HG02981 (cell line): Measurements from ENCODE around the gene ME3.
A peak's percentile ranks its signal among the peaks of the same experiment; 100 is the strongest.
"Not testable (repeated sequence)": the region's sequence is repeated elsewhere in the genome, so short reads cannot be mapped to it uniquely, and the experiment has no call there.

Experiments
- ATAC-seq: cut with Tn5 transposase; IDR thresholded peaks from one replicate; pipeline ENCODE4 v1.9.1; 2021; ENCODE audit warnings: mild to moderate bottlenecking, moderate library complexity; ENCODE audit not compliant: unreplicated experiment

Gene ME3

DNA sequence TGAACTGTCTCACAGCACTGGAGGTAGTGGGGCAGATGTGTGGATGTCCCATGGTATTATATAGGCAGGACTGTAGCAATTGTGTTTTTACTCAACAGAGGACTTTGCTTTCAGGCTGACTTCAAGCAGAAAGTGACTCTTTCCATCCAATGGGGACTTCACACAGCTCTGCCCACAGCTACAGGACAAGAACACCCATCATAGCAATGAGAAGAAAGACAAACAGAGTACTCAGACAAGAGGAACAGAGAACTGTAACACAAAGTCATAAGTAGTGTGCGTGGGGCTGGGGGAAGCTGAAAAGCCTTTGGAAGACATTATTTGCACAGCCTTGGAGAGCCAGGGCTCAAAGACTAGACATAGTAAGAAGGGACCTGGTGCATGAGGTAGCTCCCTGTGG, 227.4 kb downstream of the ME3 start:
- ATAC-seq = no peak

DNA sequence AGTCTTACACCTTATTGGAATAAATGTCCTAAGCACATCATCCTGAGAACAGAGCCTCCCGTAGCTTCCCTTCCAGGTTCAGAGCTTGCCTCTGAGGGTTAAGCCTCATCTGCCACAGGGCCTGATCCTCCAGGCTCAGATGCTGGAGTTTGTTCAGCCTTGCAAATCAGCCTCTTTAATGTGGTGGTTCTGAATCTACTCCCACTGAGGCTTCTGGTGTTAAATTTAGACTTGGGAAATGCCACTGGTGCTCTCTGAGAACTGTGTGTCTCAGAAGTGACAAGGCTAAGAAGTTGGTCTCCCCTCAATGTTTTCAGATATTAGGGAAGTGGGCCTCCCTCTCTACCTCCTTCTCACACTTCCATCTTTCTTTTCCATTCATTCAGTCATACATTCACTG, 229.0 kb downstream of the ME3 start:
- no peak for ATAC-seq

DNA sequence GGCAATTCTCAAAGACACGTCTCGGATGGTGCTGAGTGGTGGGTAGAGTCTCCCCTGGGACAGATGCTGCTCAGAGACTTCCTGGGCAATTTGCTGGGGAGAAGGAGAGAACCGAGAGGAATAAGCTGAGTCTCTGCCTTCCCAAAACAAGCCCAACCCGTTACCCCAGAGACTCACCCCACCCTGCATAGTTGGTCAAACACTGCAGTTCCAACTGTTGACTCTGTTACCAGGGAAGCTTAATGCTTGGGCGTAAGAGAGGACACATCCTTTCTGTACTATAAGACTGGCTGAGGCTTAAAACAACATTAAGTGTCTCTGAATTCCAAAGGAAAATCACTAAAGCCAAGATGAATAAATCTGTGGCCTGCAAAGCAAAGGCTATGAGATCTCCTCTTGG, 229.6 kb downstream of the ME3 start:
- no peak for ATAC-seq

DNA sequence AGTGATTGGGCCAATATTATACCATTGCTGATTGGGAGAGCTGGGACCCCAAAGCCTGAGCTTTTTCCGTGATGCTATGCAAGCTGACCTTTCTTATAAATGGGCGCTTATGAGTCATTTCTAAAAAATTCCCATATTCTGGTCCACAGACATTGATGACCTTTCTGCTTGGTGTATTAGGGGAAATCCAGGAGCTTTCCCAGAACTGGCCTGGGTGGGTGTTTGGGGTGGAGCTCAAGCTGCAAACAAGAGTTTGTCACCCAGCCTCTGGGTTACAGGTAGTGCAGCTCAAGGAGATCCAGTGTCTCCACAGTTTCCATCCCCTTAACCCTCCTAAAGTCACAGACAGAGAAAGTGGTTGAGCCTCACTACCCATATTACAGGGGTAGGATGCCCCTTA, 230.0 kb downstream of the ME3 start:
- no peak for ATAC-seq

DNA sequence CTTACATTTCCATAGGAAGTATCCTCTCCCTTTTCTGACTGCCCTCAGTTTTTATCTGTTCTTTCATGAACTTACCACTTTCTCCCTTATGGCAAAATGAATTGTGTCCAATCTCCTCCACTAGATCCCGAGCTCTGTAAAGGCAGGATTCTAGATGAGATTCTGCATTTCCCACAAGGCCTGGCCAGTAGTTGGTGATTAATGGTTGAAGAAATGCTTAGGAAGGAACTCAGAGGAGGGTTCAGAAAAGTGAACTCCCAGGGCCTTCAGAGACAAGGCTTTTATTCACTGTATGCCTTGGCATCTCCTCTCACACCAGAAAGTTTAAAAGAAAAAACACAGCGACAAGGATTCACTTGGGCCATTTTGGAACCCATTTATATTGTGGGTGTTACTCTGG, 231.6 kb downstream of the ME3 start:
- ATAC-seq = no peak

DNA sequence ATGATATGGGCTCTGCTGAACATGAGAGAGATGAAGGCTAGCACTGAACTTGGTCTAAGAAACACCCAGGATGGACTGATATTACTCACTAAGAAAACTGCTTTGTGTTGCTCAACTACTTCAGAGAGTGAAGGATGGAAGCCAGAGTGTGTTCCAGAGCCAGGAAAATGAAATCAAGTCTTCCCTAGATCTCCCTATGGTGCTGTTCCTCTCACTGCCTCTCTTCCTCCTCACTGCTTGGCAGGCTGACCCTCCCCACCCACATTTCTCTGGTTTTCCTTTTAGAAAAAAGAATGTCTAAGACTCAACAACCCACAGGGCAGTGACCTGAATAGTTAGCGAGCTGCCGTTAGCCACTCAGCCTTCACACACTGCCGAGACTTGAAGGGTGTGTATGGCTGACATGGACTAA, 232.1 kb downstream of the ME3 start:
- ATAC-seq = no peak

DNA sequence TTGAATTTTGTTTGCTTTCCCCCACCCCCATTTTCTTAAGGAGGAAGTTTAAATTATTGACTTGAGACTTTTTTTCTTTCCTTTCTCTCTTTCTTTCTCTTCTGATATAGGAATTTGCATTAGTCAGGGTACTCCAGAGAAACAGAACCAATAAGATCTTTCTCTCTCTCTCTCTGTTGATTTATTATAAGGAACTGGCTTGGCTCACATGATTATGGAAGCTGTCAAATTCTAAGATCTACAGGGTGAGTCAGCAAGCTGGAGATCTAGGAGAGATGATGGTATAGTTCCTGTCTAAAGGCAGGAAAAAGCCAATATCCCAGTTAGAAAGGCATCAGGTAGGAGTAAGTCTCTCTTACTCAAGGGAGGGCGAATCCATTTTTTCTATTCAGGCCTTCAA, 233.7 kb downstream of the ME3 start:
- no peak for ATAC-seq

DNA sequence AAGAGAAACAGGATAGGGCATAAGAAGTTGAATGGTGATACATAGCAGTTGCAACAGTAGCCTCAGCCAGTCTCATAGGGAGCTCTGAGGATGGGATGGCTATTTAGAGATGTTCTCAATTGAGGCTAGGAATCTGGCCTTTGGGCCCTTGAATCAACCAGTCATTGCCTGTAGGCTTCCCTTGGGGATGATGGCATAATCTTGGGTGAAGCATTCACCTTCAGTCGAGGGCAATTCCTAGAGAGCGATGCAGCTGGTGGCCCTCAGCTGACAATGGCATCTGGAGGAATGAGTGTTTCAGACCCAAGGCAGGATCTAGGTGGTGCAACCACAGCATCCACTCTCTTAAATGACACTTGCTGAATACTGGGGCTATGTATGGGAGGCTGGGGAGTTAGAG, 236.7 kb downstream of the ME3 start:
- no peak for ATAC-seq

DNA sequence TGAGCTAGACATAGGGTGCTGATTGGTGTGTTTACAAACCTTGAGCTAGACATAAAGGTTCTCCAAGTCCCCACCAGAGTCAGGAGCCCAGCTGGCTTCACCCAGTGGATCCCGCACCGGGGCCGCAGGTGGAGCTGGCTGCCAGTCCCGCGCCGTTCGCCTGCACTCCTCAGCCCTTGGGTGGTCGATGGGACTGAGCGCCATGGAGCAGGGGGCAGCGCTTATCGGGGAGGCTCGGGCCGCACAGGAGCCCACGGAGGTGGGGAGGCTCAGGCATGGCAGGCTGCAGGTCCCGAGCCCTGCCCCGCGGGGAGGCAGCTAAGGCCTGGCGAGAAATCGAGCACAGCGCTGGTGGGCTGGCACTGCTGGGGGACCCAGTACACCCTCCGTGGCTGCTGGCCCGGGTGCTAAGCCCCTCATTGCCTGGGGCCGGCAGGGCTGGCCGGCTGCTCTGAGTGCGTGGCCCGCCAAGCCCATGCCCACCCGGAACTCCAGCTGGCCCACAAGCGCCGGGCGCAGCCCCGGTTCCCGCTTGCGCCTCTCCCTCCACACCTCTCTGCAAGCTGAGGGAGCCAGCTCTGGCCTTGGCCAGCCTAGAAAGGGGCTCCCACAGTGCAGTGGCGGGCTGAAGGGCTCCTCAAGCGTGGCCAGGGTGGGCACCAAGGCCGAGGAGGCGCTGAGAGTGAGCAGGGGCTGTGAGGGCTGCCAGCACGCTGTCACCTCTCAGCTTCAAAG, 238.9 kb downstream of the ME3 start:
- ATAC-seq = not testable (repeated sequence)

DNA sequence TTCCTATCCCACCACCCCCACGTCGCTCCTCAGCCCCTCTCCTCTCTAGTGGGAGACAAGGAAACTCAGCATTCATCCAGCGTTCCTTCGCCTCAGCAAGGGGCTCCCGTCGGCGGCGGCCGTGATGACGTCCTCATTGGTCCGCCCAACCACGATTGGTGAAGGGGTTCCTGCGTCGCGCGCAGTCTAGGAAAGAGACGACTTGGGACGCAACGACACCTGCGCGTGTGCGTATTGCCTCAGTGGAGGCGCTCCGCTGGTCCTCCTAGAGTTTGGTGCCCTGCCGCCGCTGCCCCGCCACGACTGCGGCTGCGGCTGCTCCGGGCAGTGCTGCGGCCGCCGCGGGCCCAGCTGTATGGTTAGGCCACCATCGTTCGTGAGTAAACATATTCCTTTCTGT, 241.2 kb downstream of the ME3 start:
- ATAC-seq = no peak

DNA sequence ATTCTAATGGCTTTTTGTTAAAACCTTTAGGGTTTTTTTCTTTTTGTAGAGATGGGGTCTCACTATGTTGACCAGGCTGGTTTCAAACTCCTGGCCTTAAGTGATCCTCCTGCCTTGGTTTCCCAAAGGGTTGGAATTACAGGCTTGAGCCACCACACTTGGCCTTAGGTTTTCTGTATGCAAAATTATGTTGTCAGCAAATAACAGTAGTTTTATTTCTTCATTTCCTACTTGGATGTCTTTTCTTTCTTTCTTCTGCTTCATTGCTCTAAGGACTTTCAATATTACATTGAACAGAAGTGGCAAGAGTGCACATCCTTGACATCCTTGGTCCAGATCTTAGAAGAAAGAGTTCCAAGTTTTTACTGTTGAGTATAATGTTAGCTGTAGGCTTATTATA, 245.0 kb downstream of the ME3 start:
- ATAC-seq = no peak

DNA sequence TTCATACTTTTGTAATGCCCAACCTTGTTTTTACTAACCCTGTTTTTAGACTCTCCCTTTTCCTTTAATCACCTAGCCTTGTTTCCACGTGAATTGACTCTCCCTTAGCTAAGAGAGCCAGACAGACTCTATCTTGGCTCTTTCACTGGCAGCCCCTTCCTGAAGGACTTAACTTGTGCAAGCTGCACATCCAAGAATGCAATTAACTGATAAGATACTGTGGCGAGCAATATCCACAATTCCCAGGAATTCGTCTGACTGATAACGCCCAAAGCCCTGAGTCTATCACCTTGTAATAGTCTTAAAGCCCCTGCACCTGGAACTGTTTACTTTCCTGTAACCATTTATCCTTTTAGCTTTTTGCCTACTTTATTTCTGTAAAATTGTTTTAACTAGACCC, 248.9 kb downstream of the ME3 start:
- not testable (repeated sequence) for ATAC-seq

DNA sequence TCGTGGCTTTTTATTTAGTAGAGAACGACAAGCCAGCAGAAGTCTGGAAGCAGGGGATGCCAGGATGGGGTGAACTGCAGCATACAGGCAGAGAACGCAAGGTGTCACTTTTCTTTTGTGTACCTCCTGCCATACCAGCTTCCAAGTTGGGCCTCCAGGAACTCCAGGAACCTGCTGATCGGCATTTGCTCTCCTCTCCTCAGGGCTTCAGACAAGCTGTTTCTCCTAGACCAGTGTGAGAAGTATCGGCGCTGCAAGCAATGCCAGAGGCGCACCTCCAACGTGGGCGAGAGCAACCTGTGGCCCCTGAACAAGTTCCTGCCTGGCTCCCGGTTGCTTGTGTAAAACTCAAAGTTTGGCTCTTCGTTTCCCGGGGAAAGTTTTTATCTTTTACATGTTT, 250.0 kb downstream of the ME3 start:
- no peak for ATAC-seq

DNA sequence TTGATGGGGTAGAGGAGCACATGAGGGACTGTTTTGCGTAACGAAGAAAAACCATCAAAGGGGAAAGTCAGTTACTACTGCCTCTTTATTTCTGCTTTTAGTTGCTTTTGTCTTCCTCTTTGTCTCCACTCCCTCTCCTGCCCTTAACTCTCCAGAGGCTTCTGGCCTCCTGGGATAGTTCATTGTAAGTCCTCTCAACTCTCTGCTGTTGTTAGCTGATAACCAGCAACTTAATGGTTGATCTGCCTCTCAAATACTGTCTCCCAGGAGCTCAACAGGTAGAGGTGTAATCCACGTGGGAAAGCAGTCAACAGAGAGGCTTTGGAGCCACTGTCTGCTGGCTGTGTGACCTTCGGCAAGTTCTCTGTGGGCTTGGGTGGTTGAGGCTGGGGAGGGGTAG, 250.5 kb downstream of the ME3 start:
- ATAC-seq = no peak

DNA sequence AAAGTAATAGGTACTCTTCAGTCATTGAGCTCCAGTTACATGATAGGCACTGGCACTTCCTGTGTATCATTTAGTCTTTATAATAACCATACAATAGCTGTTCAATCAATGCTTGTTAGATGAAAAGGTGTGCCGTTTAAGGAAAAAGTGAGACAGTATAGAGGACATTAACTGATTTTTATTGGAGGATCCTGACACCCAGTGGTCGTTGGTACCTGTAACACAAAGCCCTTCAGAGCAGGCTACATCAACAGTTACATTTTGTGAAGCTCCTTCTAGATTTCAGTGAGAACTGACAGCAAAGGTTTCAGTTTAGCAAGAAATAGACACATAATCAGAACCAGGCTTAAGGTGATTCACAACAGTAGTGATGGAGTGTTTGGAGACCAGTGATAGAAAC, 253.5 kb downstream of the ME3 start:
- ATAC-seq = peak; percentile 42

DNA sequence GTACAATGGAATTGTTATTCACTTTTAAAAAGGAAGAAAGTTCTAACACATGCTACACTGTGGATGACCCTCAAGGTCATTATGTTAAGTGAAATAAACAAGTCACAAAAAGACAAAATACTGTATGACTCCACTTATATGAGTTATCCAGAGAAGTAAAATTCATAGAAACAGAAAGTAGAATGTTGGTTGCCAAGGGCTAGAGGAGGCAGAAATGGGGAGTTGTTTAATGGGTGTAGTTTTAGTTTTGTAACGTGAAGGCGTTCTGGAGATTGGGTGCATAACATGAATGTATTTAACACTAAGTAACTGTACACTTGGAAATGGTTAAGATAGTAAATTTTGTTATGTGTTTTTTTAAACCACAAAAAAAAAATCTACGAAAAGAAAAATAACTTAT, 253.9 kb downstream of the ME3 start:
- ATAC-seq = no peak

DNA sequence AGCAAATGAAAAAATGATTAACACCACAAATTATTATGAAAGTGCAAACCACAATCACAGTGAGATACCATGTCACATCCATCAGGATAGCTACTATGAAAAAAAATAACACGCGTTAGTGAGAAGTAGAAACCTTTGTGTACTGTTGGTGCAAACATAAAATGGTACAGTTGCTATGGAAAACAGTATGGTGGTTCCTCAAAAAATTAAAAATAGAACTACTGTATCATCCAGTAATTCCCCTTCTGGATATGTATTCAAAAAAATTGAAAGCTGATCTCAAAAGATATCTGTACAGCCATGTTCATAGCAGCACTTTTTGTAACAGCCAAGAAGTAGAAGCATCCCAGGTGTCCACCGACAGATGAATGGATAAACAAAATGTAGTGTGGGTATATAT, 254.3 kb downstream of the ME3 start:
- no peak for ATAC-seq

DNA sequence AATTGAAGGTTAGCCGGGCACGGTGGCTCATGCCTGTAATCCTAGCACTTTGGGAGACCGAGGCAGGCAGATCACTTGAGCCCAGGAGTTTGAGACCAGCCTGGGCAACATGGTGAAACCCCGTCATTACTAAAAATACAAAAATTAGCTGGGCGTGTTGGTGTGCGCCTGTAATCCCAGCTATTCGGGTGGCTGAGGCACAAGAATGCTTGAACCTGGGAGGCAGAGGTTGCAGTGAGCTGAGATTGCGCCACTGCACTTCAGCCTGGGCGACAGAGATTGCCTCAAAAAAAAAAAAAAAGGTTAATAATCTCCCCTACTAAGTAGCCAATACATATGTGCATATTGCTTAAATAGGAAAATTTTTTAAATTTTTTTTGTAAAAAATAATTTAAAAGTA, 255.5 kb downstream of the ME3 start:
- not testable (repeated sequence) for ATAC-seq

DNA sequence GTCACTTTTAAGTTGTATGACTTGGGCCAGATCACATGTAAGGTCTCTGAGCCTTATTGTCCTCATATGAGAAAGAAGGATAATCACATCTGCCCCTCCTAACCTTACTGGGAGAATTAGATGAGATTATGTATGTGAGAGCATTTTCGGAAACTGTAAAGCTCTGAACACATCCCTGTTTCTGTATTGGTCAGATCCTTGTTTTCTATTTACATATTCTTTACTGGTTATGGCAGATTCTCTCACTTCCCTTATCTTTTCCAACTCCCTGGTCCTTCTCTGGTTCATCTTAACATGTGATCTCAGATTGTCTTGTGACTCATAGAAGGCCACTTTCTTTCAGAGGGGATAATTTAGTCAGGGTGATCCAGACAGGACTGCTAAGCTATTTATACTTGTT, 255.9 kb downstream of the ME3 start:
- ATAC-seq = no peak

DNA sequence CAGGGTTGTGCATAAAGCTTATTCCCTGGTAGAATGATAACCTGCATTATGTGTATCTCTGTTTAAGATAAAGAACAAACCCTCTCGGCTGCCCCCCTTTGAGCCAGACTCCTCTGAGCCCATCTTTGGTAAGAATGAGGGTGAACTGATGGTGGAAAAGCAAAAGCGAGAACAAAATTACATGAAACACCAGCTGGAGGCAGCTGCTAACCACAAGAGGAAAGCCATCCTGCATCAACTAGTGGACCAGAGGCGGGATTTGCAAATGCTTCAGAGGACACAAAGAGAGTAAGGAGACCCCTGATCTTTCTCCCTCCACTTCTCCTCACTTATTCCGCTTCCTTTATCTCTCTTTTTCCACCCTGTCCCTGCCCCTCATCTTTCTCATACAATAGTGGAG, 257.4 kb downstream of the ME3 start:
- ATAC-seq = no peak

DNA sequence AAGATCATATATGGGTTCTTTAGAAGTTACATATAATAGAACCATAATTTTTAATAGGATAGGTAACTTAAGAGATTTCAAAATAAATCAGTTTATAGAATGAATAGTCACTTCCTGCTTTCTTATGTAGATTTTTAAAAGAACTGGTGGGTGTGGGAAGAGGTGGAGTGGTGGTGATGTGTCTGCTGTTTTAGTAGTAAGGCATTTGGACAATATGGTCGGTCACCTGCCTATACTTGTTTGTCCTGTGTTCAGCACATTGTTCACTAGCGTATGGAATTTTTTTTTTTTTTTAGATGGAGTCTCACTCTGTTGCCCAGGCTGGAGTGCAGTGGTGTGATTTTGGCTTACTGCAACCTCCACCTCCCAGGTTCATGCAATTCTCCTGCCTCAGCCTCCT, 258.4 kb downstream of the ME3 start:
- no peak for ATAC-seq

DNA sequence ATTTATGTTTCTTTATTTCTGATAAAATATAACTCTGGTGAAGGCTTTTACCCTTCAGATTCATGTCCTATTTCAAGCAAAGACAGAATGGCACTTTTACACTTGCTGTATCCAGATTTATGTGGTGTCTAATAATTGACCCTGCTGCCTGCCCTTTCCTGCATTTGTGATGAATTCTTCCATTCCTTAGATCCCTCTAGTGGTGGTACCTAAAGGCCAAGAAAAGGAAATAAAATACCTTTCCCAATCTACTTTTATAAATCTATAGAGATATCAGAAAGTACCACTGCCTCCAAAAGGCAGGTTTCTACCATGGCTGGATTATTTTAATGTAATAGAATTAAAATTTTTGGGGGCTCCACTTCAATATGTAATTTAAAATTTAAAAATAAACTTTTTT, 263.6 kb downstream of the ME3 start:
- ATAC-seq = no peak

DNA sequence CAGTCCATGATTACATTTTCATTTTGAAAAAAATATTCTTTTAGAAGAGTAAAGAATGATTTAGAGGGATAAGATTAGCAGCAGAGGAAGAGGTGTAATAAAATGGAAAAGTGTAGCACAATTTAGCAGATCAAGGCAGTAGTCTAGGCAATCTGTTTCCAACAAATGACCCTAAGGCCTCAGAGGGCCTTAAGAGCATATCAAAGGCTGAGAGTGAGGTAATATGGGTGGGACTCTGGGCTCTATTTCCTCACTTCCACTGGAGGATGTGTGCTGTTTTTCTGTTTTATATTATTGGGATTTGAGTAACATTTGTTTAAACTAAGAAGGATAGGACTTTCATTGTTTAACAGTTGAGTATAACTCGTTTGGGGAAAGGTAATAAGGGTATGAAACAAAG, 269.0 kb downstream of the ME3 start:
- no peak for ATAC-seq
